ENCODE results near the gene TUBB2B. TPM values are rescaled to one million over a fixed set of nuclear protein-coding genes. Genes with fewer than 3 reads are reported as not detected.
A peak's percentile ranks its signal among the peaks of the same experiment; 100 is the strongest.
"Not testable (repeated sequence)": the region's sequence is repeated elsewhere in the genome, so short reads cannot be mapped to it uniquely, and the experiment has no call there.

TUBB2B gene
- total RNA-seq, 1 experiment from 2014 or later = 26.7 TPM

DNA sequence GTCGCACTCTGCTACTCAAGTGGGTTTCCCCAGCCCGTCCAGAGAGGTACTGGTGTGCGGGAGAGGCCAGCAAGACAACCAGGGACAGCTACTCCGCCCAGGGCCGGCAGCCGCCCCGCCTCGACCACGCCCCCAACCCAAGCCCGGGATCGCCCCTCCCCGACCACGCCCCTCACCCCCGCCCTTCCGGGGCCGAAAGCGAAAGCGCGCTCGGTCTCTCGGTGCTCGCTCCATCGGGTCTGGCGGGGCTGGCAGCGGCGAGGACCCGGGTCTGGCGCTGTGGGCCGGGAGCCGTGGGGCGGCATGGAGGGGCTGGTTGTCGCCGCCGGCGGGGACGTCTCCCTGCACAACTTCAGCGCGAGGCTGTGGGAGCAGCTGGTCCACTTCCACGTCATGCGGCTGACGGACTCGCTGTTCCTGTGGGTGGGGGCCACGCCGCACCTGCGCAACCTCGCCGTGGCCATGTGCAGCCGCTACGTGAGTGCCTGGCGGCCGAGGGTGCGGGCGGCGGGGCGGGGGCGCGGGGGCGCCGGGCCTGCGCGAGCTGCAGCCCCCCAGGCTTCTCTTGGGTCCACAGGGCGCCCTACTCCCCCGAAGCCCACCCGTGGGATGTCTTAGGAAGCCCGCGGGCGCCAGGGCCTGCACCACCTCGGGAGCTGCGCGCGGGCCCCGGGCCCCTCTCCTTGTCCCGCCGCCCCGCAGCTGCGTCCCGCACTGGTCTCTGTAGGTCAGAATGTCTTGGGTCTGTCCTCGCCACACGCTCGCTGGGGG, 31.5 kb upstream of the TUBB2B start, which contains the start of gene PSMG4:
Gene PSMG4, plus strand, starts transcription at position 228 of the 771 bp plus-strand sequence. Its CDS starts 76 bp downstream, at position 304.
- peak; percentile 87 for DNase-seq (ENCODE audit: low read depth)

DNA sequence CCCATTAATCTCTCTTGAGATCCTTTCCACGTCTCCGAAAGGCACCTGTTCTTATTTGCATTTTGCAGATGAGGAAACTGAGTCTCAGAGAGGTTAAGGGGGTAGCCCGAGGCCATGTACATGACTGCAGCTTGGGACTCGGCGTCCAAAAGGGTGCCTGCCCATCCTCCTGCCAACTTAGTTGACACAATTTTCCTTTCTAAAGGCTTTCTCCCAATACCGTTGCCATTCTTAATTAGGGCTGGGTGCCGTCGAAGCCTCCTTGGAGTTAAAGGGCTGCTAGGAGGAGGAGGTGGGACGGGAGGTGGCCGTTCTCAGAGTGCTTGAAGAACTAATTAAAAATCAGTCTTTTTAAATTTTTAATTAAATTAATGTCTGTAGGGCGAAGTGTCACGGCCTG, 30.7 kb upstream of the TUBB2B start:
- DNase-seq (ENCODE audit: low read depth) = no peak

DNA sequence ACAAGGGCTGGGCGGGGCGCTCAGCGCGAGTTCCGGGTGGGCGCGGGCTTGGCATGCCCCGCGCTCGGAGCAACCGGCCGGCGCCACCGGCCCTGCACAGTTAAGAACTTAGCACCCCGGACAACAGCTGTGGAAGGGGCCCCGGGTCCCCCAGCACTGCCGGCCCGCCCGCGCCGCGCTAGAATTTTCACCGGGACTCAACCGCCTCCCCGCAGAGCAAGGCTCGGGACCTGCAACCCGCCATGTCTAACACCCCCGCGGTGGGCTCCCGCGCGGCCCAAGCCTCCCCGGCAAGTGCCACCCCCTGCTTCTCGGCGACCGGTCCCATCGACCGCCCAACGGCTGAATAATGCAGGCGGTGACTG, 26.1 kb upstream of the TUBB2B start:
- DNase-seq (ENCODE audit: low read depth) = no peak

DNA sequence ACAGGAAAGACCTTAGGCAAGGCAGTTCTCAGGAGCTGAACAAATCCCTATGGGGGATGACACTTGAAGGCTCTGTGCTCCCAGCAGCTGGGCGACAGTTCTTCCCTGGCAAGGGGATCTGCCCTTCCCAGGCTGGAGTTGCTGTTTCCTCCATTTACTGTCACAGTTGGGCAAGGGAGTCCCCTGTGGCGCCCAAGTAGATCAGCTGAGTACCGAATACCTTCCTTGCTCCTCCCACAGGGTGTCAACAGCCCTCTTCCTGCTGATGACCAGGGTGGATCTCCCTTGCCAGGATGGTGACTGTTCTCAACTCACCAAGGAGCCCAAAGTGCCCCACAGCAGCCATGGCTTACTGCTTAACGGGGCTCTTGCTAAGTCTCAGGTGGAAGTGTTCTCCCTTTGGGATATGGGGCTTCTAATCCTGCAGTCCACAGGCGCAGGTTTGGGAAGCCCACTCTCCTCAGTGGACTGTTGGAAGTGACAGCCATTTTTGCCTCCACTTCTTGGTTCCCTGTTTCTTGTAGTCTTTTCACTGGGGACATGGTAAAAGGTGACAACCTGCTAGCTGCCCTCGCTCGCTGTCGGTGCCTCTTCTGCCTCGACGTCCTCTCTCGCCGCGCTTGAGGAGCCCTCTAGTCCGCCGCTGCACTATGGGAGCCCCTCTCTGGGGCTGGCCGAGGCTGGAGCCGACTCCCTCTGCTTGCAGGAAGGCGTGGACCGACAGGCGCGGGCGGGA, 25.6 kb upstream of the TUBB2B start:
- DNase-seq (ENCODE audit: low read depth) = no peak

DNA sequence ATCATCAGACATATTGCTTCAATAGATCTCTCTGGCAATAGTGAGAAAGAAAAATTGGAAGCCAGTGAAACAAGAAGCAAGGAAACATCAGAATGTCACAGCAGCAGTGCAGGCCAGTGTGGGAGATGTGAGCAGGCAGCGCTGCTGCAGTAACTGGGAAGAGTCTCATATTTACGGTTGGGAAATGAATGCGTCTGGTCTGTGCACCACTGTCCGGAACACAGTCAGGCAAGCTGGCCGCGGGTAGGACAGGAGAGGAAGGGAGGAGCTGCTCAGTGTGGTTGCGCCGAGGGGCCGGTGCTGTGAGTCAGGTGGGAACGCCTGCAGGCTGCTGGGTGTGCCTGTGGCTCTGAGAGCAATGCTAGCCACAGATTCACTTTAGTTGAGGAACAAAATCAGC, 24.9 kb upstream of the TUBB2B start:
- DNase-seq (ENCODE audit: low read depth) = peak; percentile 46

DNA sequence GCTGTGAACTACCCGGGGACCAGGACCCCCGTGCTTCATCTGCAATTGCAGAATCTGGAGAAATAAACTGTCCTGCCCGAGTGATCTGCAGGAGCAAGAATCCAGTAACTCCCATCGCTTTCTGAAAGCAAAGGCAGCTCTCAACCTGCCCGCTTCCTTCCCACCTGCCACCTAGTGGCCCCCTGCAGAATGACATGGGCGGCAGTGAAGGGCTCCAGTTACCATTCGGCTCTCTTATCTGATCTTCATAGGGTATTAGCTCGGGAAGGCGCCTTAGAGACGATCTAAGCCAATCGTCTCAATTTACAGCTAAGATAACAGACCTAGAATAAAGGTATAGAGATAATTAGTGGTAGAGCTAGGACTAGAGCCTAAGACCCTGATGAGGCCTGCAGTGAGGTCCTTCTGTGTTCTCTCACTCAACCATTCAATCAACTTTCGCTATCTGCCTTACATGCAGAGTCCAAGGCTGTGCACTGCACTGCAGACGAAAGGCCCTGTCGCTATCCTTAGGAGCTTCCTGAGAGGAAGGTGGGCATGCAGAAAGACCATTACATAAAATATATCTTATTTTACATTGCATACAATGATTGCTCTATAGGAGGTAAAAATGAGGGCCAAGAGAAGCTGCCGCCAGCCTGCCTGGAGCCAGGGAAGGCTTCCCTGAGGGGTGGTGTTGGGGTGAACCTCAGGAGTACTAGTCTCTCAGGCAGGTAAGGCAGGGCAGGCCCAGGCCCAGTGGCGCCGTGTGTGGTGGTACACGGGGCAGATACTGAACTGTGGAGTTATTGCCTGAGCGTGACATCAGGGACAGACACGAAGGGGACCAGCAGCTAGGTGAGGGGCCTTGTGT, 24.2 kb upstream of the TUBB2B start:
- peak; percentile 82 for DNase-seq (ENCODE audit: low read depth)

DNA sequence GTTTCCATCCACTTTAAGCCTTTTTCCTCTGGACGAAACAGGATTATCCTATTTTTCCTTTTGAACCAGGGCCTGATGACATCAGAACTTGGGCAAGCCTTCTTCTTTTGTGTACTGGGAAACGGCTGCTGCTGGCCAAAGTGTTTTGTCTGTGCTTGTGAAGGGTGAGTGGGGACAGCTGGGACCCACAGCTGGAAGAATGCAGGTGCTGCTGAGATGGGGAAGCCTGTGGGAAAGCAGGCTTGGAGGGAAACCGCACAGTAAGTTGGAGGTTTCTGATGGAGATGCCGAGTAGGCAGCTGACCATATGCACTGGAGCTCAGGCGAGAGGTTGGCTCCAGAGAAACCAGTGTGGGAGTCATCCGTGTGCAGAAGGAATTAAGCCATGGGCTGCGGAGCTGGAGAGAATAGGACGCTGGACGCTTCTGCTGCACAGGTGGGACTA, 22.8 kb upstream of the TUBB2B start:
- DNase-seq (ENCODE audit: low read depth) = no peak

DNA sequence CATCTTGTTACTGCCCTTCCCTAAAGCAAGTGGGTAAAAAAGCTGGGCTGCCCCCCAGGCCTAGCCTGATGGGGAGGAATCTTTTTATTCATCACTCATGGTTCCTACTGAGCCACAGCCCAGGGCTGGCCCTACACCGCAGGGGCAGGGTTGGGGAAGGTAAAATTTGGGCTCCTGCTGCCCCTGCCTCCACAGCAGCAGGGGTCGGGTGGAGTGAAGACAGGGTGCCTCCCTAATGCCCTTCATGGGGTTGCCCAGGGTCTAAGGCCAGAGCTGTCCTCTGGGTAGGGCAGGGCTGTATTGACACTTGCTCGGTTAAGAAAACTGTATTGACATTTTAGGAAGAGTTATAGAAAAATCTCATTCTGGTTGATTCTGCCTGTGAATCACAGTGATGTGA, 22.4 kb upstream of the TUBB2B start:
- DNase-seq (ENCODE audit: low read depth) = no peak

DNA sequence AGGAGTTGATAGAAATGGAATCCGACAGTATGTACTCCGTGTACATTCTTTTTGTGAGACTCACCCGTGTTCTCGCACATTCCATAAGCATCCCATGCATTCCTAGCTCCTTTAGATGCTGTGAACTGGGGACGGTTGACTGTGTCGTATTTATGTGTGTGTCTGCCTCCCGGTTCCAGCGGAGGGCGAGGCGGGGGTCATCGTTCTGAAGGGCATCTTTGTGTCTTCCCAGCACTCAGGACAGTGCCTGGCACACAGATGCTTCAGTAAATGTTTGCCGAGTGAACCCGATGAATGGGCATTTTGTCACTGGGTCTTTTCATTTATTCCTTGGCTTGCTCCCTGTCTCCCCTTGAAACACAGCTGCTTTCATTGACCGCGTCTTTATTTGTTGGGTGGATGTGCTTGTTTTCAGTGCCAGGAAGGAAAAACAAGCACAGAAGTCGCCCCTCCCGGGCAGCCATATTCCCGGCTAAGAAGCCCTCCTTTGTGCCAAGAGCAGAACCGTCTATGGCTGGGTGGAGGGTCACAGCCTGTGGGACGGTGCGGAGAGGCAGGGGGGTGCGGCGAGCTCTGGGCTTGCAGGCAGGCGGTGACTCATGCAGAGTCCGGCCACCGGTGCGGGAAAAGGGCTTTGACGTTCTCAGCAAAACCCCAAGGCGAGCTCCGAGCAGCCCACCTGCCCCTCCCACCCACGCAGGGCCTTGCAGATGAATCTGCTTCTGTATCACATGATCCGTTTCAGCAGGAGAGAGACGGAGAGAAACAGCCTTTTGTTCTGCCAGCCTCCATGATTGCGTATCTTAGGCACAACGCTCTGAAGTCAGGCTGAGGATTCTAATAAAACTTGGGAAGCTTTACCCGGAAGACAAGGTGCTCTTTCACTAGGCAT, 20.0 kb upstream of the TUBB2B start:
- peak; percentile 91 for DNase-seq (ENCODE audit: low read depth)

DNA sequence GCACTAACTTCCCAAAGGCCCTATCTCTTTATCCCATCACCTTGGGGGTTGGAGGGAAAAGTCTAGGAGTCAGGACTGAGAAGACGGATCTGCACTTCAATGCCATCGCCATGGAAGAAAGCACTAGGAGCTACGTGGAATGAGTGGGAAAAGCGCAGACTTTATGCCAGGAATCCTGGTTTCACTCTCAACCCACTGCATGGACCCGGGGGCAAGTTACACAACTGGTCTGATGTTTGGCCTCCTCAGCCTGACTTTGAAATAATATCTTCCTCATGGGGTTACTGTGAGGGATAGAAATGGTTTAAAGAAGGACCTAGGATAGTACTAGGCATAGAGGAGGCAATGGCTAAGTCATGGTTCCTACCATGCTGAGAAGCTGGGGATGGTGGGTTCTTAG, 17.8 kb upstream of the TUBB2B start:
- DNase-seq (ENCODE audit: low read depth) = no peak

DNA sequence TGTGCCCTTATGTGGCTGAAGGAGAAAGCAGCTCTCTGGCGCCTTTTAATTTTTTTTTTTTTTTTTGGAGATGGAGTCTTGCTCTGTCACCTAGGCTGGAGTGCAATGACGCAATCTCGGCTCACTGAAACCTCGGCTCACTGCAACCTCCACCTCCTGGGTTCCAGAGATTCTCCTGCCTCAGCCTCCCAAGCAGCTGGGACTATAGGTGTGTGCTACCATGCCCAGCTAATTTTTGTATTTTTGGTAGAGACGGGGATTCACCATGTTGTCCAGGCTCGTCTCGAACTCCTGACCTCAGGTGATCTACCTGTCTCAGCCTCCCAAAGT, 17.3 kb upstream of the TUBB2B start:
- not testable (repeated sequence) for DNase-seq (ENCODE audit: low read depth)

DNA sequence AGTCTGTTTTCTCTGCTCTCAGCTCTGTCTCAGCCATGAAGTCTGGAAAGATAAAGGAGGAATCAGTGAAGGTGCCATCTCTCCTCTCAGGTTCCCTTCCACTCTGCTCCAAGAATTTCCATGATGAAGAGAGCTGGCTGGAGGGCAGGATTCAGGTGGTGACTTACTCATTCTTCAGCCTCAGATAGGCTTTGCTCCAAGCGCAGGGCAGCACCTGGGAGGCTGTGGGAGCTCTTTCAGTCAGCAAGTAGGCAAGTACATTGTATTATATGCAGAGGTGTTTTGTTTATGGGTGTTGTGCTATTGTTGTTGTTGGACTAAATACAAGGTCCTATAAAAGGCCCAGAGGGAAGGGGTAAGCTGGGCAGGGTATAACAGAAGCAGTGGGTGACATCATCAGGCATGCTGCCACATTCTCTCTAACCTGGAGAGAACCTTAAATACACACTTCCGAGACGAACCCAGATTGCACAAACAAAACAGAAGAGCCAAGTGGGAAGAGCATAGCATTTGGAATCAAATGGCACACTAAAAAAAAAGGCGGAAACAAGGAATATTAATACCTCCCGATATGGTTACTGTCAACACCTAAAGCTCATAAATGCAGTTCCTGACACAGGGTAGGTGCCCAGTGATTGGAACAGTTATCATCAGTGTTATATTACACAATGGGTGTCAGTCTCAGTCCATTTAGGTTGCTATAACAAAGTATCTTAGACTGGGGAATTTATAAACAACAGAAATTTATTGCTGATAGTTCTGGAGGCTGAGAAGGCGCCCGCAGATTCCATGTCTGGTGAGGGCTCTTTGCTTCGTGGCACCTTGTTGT, 16.8 kb upstream of the TUBB2B start:
- DNase-seq (ENCODE audit: low read depth) = no peak

DNA sequence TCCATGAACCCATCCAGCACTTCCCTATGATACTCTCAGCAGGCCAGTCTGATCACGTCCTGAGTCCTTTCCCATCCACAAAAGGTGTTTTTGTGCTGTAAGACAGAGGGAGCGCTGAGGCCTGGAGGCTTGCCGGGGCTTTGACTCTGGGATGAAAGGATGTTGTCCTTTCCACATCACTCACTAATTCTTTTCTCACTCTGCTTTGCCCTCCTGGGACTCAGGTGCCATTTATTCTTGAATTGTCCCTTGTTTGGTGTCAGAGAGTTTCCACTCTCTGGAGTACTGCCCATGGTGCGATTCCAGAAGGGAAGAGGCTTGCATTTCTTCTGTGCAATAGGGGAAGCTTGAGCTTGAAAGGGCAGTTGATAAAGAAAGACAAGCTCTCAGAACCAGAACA, 15.3 kb upstream of the TUBB2B start:
- DNase-seq (ENCODE audit: low read depth) = no peak

DNA sequence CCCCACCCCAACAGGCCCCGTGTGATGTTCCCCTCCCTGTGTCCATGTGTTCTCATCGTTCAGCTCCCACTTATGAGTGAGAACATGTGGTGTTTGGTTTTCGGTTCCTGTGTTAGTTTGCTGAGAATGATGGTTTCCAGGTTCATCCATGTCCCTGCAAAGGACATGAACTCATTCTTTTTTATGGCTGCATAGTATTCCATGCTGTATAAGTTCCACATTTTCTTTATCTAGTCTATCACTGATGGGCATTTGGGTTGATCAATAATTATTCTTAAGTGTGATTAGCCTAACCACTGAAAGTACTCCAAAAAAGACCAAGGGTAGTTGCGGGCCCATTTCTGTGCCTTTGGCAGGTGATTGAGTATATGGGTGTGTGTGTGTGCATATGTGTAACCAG, 14.3 kb upstream of the TUBB2B start:
- not testable (repeated sequence) for DNase-seq (ENCODE audit: low read depth)

DNA sequence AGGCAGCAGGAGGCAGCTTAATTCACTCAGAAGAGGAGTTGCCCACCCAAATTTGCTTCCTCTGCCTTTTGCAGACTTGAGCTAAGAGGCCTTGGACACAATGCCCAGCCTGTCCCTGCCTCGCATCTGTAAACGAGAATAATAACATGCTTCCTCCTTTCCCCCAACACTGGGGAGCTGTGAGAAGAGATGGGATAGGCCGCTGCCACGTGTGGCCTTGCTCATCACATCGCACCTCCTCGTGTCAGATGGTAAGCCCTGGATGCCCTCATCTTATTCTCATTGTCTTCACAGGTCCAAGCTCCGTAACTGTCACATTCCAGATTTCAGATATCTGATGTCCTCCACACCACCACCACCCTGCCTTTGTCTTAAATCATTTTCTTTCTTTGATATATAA, 13.1 kb upstream of the TUBB2B start:
- DNase-seq (ENCODE audit: low read depth) = no peak

DNA sequence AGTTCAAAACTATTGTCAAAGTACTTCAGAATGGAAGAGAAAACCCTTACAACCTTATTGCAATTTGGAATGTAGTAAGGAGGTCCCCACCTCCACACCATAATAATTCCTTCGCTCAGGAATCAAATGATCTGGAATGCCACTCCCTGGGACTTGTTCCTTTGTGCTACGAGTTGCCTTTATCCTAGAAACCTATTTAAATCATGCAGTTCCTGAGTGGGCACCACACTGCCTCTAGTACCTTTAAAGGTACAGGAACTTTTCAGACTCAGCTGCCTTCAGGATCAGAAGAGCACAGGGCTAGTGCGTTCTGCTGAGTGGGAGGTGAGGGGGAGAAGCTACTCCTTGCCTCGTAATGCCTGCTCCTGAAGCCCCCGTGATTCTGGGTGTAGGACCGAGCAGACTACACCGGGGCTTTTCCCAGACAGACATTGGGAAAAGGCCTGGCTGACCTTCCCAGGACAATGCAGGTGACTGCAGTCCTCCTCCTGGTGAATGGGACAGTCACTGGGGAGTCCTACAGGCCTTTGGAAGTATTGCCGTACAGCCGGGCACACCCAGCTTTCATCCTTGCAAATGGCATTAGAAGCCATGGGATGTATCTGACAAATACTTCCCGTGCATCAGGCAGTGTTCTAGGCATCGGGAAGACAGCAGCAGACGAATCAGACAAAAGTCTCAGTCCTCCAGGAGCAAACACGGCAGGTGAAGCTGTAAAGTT, 11.8 kb upstream of the TUBB2B start:
- no peak for DNase-seq (ENCODE audit: low read depth)

DNA sequence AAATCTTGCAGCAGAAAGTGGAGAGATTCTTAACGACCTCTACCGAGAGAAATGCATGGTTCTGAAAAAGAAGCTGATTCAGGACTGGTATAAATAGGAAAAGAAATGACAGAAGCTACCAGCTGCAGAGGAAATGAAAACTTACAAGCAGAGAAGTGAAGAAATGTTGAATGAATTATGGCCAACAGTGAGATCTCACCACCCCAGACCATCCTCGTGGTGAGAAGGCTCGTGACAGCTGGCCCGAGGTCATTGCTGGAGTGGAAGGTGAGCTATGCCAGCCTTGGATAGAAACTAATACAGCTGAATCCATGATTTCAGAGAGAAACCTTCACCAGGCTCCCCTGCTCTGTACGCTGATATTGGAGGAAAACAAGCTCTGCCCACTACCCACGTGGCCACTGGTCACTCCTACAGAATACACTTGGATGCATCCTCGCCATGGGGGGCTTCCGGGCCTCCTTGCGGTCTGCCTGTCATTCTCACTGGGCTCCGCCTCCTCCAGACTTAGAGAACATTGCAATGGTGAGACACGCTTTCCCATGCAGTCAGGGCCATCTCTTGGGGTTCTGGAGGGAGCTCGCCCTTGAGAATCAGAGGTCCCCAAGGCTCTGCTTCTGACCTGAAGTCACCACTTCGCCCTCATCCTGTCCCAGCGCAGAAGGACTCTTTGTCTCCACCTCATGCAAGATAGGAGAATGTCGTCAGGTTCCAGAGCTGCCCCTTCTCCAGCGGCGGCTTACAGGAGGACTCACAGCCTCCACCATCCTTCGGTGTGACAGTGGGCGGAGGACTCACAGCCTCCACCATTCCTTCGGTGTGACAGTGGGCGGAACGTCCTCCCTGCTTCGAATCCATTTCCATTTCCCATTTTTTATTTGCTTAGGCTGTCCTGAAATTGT, 10.6 kb upstream of the TUBB2B start:
- DNase-seq (ENCODE audit: low read depth) = peak; percentile 64

DNA sequence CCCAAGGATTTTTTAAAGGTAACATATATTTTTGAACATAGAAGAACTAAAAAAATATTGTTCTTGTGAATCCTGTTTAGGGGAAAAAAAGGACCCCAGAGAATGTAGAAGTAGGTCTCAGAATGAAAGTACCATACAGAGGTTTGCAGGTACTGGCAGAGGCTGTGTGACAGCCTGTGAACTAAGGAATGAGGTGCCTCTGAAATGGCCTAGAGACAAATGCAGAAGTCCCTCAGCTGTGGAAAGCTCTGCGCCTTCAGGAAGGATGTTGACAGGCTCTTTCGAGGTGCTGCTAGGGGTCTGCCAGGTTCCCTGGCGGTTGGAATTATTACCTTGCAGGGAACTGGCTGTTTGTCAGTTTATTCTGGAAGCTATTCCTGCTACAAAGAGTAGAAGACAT, 8.6 kb upstream of the TUBB2B start:
- DNase-seq (ENCODE audit: low read depth) = no peak

DNA sequence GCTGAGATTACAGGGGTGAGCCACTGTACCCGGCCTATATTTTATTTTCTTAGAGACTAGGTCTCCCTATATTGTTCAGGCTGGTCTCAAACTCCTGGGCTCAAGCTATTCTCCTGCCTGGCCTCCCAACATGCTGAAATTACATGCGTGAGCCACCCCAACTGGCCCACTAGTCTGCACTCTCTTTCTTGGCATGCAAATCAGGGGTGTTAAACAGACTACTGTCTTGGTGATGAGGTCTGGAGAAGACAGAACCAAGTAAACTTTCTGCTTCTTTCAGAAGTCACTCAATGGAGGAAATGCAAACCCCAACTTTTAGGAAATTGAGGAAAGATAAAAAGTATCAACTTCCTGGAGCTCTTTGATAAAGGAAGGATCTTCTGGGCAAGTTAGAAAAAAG, 8.0 kb upstream of the TUBB2B start:
- DNase-seq (ENCODE audit: low read depth) = no peak

All from RPMI7951 (cell line).